KMS-11 (cell line): ENCODE measurements around the gene SRA1.
A peak's percentile ranks its signal among the peaks of the same experiment; 100 is the strongest.

Experiments
- H2AFZ ChIP-seq: fragments of 200-600 bp; sonication (generic); 2 replicates; pipeline ENCODE4 v1.6.1; 2016; ENCODE audit warnings: antibody characterized with exemption, mixed run types, low read depth
- H3K27ac ChIP-seq: fragments of 200-600 bp; sonication (generic); 2 replicates; pipeline ENCODE4 v1.6.1; 2016; ENCODE audit warnings: mild to moderate bottlenecking, mixed run types
- H3K27me3 ChIP-seq: fragments of 200-600 bp; sonication (generic); 2 replicates; pipeline ENCODE4 v1.6.1; 2017; ENCODE audit warnings: mild to moderate bottlenecking, low read depth, mixed run types, moderate library complexity; ENCODE audit not compliant: insufficient read depth
- H3K36me3 ChIP-seq: fragments of 200-600 bp; sonication (generic); 2 replicates; pipeline ENCODE4 v1.6.1; 2017; ENCODE audit warnings: mild to moderate bottlenecking, mixed run types; ENCODE audit not compliant: insufficient read depth
- H3K4me1 ChIP-seq: fragments of 200-600 bp; sonication (generic); 2 replicates; pipeline ENCODE4 v1.6.1; 2016; ENCODE audit warnings: mild to moderate bottlenecking, low read depth, mixed run types; ENCODE audit not compliant: poor library complexity, severe bottlenecking
- H3K4me2 ChIP-seq: fragments of 200-600 bp; sonication (generic); 2 replicates; pipeline ENCODE4 v1.7.0; 2016; ENCODE audit warnings: mild to moderate bottlenecking, mixed run types
- H3K4me3 ChIP-seq: fragments of 200-600 bp; sonication (generic); IDR thresholded peaks from 2 replicates; pipeline ENCODE4 v1.6.1; 2017; ENCODE audit warnings: low read depth, low read length, mixed read lengths; ENCODE audit not compliant: insufficient read depth
- H3K79me2 ChIP-seq: fragments of 200-600 bp; sonication (generic); 2 replicates; pipeline ENCODE4 v1.6.1; 2016; ENCODE audit warnings: low read depth, mixed run types; ENCODE audit not compliant: insufficient read depth
- H3K9ac ChIP-seq: fragments of 200-600 bp; sonication (generic); 2 replicates; pipeline ENCODE4 v1.6.1; 2016; ENCODE audit warnings: mild to moderate bottlenecking, mixed run types
- H4K20me1 ChIP-seq: fragments of 200-600 bp; sonication (generic); 2 replicates; pipeline ENCODE4 v1.6.1; 2016; ENCODE audit warnings: mild to moderate bottlenecking, mixed run types; ENCODE audit not compliant: insufficient read depth
- CTCF ChIP-seq: fragments of 200-600 bp; sonication (generic); conservative IDR thresholded peaks from 2 replicates; pipeline ENCODE4 v1.6.1; 2017; ENCODE audit warnings: low read depth, mild to moderate bottlenecking, antibody characterized with exemption, low read length, moderate library complexity, mixed read lengths

SRA1 gene

GRCh38 chr5:140558542-140558941, 1.3 kb upstream of the SRA1 start:
- H3K27ac ChIP-seq, result no peak overlapping the region
- no peak overlapping the region; the same call in 1 of the 2 replicates for H3K4me2 ChIP-seq
- no peak overlapping the region for H3K4me3 ChIP-seq
- H3K9ac ChIP-seq, result no peak overlapping the region
- TF ChIP-seq CTCF, result no peak
- no peaks in the 10 kb centered on the region for H3K27me3 ChIP-seq
- H3K36me3 ChIP-seq, result no peaks in the 10 kb centered on the region
- peaks cover 34% of the 10 kb centered on the region for H3K79me2 ChIP-seq
- peaks cover 42% of the 10 kb centered on the region for H3K4me1 ChIP-seq
- H2AFZ ChIP-seq, result no peak overlapping the region
- H4K20me1 ChIP-seq, result no peaks in the 10 kb centered on the region

DNA sequence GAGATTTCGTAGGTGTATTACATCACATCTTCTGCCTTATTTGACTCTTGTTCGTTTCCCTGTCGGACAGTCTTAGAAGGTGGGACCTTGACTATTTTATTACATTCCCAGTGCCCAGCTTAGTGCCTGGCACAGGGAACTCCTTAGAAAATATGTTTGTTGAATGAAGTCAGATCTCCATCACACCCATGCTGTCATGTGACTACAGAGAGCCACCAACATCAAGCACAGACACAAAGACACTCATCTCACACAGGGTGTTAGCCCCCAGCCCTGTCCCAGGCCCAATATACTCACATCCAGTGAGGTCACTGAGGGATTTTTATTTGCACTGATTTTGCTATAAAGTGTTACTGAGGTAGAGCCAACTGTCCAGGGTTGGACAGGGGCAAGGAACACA, 692 bp upstream of the SRA1 start:
- peak overlapping the region; percentile 55; the same call in 1 of the 2 replicates for H2AFZ ChIP-seq
- H3K4me3 ChIP-seq, result no peak overlapping the region
- no peak for TF ChIP-seq CTCF
- peak overlapping the region; percentile 40; the same call in 1 of the 2 replicates for H3K27ac ChIP-seq
- H3K4me2 ChIP-seq, result peak overlapping the region; percentile 75
- no peaks in the 10 kb centered on the region for H3K36me3 ChIP-seq
- peaks cover 39% of the 10 kb centered on the region for H3K79me2 ChIP-seq
- no peak overlapping the region; the same call in 1 of the 2 replicates for H3K9ac ChIP-seq
- H3K27me3 ChIP-seq, result no peaks in the 10 kb centered on the region
- H4K20me1 ChIP-seq, result no peaks in the 10 kb centered on the region
- peaks cover 42% of the 10 kb centered on the region for H3K4me1 ChIP-seq

DNA sequence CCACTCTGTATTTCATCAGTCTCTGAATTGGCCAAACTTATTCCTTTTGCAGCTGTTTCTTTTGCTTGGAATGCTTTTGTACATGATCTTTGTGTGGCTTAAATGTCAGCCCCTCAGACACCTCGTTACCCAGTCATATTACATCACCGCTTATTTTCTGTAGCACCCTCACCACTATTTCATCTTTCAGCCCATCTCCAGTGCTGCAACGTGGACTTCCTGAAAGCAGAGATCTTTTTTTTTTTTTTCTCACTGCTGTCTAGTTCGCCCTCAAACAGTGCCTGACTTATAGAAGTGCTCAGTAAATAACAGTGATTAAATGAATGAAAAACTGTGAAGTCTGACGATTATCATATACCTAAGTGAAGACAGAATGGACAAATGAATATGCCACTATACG, 835 bp downstream of the SRA1 start:
- Histone ChIP-seq H2AFZ (peak overlapping the region; percentile 55; the same call in 1 of the 2 replicates), H3K27me3 (no peaks in the 10 kb centered on the region), H3K4me1 (peaks cover 42% of the 10 kb centered on the region), H3K4me2 (peak overlapping the region; percentile 75), H4K20me1 (no peaks in the 10 kb centered on the region), H3K36me3 (no peaks in the 10 kb centered on the region), H3K27ac (peak overlapping the region; percentile 40; the same call in 1 of the 2 replicates), H3K4me3 (no peak overlapping the region), H3K79me2 (peaks cover 50% of the 10 kb centered on the region), H3K9ac (peak overlapping the region; percentile 71)
- no peak for TF ChIP-seq CTCF

GRCh38 chr5:140555747-140556312, 1.4 kb downstream of the SRA1 start:
- peak overlapping the region; percentile 40; the same call in 1 of the 2 replicates for H3K27ac ChIP-seq

More at GRCh38 chr5:140555747-140556312, 1.4 kb downstream of the SRA1 start:
- H4K20me1 ChIP-seq, result no peaks in the 10 kb centered on the region
- H3K4me3 ChIP-seq, result no peak overlapping the region
- H3K9ac ChIP-seq, result peak overlapping the region; percentile 71; the same call in 1 of the 2 replicates
- H2AFZ ChIP-seq, result no peak overlapping the region
- peak overlapping the region; percentile 75 for H3K4me2 ChIP-seq
- H3K36me3 ChIP-seq, result no peaks in the 10 kb centered on the region
- H3K27me3 ChIP-seq, result no peaks in the 10 kb centered on the region
- H3K4me1 ChIP-seq, result peaks cover 42% of the 10 kb centered on the region
- TF ChIP-seq CTCF, result no peak
- peaks cover 50% of the 10 kb centered on the region for H3K79me2 ChIP-seq
